H1 (cell line): ENCODE results near the gene VPS35L. TPM values are rescaled to one million over a fixed set of nuclear protein-coding genes. Genes with fewer than 3 reads are reported as not detected.

Experiments used
- MAX ChIP-seq: IDR thresholded peaks from 2 replicates; pipeline ENCODE4 v1.6.1; 2012; ENCODE audit warnings: inconsistent platforms
- polyA plus RNA-seq, 7 experiments: library from polyadenylated mRNA; depleted of rRNA in 3 of 7; stranded (reverse) in 5 of 7; unstranded in 2 of 7; fragments of >200 nt in 5 of 7; fragments of 200-250 nt in 2 of 7; gene quantifications; 1 replicate in 5 of 7; 2 replicates in 1 of 7; 4 replicates in 1 of 7; pipeline versions ENCODE4 v1.2.1 to v1.2.3, GENCODE V29; 2011 to 2013; ENCODE audit warnings: missing spikeins in 2 of 7, mixed read lengths in 2 of 7
- total RNA-seq: library from RNA; stranded (reverse); fragmentation: NEBNext Ultra II Directional; extraction: Animal tissue kit (Norgen Biotek cat#: 25700); gene quantifications from 2 replicates; pipeline ENCODE4 v1.2.1, GENCODE V29; 2021

The VPS35L gene
- total and polyA plus RNA-seq, 2 of the 8 experiments (the other 6 are each of a cell fraction or from before 2014, with no cell fraction given): 31.5 to 57.1 TPM

DNA sequence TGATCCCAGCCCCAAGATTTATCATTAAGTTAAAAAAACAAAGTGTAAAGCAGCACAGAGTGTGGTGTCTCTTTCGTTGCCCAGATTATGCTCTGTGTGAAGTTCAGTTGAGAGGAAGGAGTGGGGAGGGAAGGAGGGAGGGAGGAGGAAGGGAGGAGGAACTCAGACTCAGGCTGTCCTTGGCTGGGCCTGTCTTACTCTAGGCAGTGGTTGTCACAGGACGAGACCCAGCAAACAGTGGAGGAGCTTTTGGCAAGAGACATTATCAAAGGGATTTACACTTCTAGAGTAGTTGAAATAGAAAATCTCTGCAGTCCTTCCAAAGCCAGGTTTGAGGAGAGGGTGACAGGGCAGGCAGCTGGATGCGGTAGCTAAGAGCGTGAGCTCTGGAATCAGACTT lies 134.7 kb downstream of the VPS35L start (continued):
- no peak for TF ChIP-seq MAX
